ENCODE measurements around the gene TSPAN18. TPM values are rescaled to one million over a fixed set of nuclear protein-coding genes. Genes with fewer than 3 reads are reported as not detected.

The TSPAN18 gene
- total and polyA plus RNA-seq, 2 of the 4 experiments (the other 2 are of a cell fraction): 0.36 to 1.1 TPM

DNA sequence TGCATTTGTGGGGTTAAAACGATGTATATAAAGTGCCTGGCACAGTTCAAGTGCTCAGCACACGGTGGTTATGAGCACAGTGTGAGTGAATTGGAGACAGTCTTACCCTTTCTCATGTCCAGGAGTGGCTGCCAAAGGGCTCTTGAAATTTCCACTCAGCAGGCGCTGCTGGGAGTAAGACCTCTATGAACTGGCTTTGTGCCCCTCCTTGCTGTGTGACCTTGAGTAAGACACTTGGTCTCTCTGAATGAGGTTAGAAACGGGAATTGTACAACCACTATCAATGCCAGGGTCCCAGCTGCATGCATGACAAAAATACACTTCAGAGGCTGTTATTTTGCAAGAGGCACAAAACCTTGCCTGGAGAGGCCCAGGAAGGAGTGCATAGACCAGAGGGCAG, 86.6 kb downstream of the TSPAN18 start:
- Histone ChIP-seq H3K4ac (ENCODE audit: low read depth, low read length) (no peak overlapping the region), H3K9me1 (ENCODE audit: insufficient read depth, low read length) (no peaks in the 10 kb centered on the region), H4K20me1 (ENCODE audit: insufficient read depth, low read length) (no peaks in the 10 kb centered on the region), H2AK9ac (replicated peaks; ENCODE audit: low read depth, low read length, poor library complexity) (no peak overlapping the region), H3K56ac (ENCODE audit: extremely low read depth, insufficient read depth, low read length) (no peak overlapping the region), H3K18ac (ENCODE audit: low read depth, low read length) (no peak overlapping the region), H3K23ac (ENCODE audit: low read depth, low read length) (no peak overlapping the region), H2BK120ac (ENCODE audit: low read depth, low read length) (no peak overlapping the region), H4K91ac (ENCODE audit: insufficient read depth, low read depth, low read length) (no peak overlapping the region), H2AK5ac (ENCODE audit: low read depth, low read length) (no peak overlapping the region), H2AFZ (replicated peaks; ENCODE audit: low read length, poor library complexity) (no peak overlapping the region), H3K9ac (ENCODE audit: low read depth, low read length) (no peak overlapping the region), H2BK5ac (ENCODE audit: low read depth, low read length, poor library complexity, severe bottlenecking) (no peak overlapping the region), H3K36me3 (ENCODE audit: control insufficient read depth, insufficient read depth, low read length) (no peaks in the 10 kb centered on the region), H3K27me3 (ENCODE audit: control insufficient read depth, insufficient read depth, low read length) (peaks cover 10% of the 10 kb centered on the region), H2BK15ac (ENCODE audit: low read depth, low read length) (no peak overlapping the region), H3K79me1 (ENCODE audit: low read depth in 1 of 2, low read length in 2 of 2) (no peaks in the 10 kb centered on the region), H4K8ac (ENCODE audit: low read depth in 2 of 2, low read length in 2 of 2) (no peak overlapping the region), H3K9me3 (ENCODE audit: control insufficient read depth, insufficient read depth, low read length) (peaks cover 3% of the 10 kb centered on the region; the same call in 1 of the 2 replicates), H3K14ac (replicated peaks; ENCODE audit: low read depth, low read length) (no peak overlapping the region), H4K5ac (ENCODE audit: low read depth, low read length) (no peak overlapping the region), H3K27ac (ENCODE audit: insufficient read depth, low read length) (no peak overlapping the region), H2BK20ac (ENCODE audit: low read depth, low read length) (no peak overlapping the region), H3K4me2 (ENCODE audit: low read depth, low read length) (no peak overlapping the region), H3K4me3 (ENCODE audit: insufficient read depth, low read depth, low read length) (no peak overlapping the region), H3K4me1 (ENCODE audit: control insufficient read depth, insufficient read depth, low read length) (peaks cover 2% of the 10 kb centered on the region; the same call in 1 of the 2 replicates)
- in situ Hi-C loops (cut with MboI; ENCODE audit: low sequenced_read_pairs): no loop called here
- DNase-seq (no peak), ATAC-seq (ENCODE audit: low read depth) (no peak)
- ChIA-PET POLR2A (ENCODE audit: unreplicated experiment) (no interaction called here), CTCF (interaction anchor here (0.5 kb wide), 1 partner anchor 24 kb away, joined by 3 read pairs; no protein-coding TSS in a partner anchor)
- BruUV-seq (replicated peaks): no TSS peak
- no CpG with 5 or more reads among the region's 4 CpGs for WGBS, 2 experiments (ENCODE audit: extremely low coverage in 2 of 2, insufficient read length in 1 of 2)
- intact Hi-C loops (cut with micrococcal nuclease): no loop called here
- TF ChIP-seq NFE2L2 (IDR thresholded peaks at IDR 0.05; ENCODE audit: low read depth, low read length) (no peak), RAD21 (IDR thresholded peaks at IDR 0.05; ENCODE audit: low read length) (no peak), FOS (IDR thresholded peaks at IDR 0.05; ENCODE audit: low read depth, low read length) (no peak), MXI1 (IDR thresholded peaks at IDR 0.05; ENCODE audit: borderline replicate concordance, low read depth, low read length) (no peak), RCOR1 (IDR thresholded peaks at IDR 0.05; ENCODE audit: insufficient replicate concordance, low read length) (no peak), RFX5 (IDR thresholded peaks at IDR 0.05; ENCODE audit: low read depth, low read length) (no peak), SMC3 (IDR thresholded peaks at IDR 0.05; ENCODE audit: low read depth, low read length) (no peak), CEBPB (IDR thresholded peaks at IDR 0.05; ENCODE audit: low read depth, low read length) (no peak), CHD1 (IDR thresholded peaks at IDR 0.05; ENCODE audit: low read depth, low read length) (no peak), MAZ (IDR thresholded peaks at IDR 0.05; ENCODE audit: borderline replicate concordance, low read depth, low read length) (no peak), MAFK (IDR thresholded peaks at IDR 0.05; ENCODE audit: low read depth, low read length) (no peak), BHLHE40 (IDR thresholded peaks at IDR 0.05; ENCODE audit: low read depth, low read length) (no peak)
- TF ChIP-seq, protein P1, sequence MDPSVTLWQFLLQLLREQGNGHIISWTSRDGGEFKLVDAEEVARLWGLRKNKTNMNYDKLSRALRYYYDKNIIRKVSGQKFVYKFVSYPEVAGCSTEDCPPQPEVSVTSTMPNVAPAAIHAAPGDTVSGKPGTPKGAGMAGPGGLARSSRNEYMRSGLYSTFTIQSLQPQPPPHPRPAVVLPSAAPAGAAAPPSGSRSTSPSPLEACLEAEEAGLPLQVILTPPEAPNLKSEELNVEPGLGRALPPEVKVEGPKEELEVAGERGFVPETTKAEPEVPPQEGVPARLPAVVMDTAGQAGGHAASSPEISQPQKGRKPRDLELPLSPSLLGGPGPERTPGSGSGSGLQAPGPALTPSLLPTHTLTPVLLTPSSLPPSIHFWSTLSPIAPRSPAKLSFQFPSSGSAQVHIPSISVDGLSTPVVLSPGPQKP (IDR thresholded peaks at IDR 0.05; ENCODE audit: borderline replicate concordance, low read depth, low read length): no peak
- TF ChIP-seq, protein P2, sequence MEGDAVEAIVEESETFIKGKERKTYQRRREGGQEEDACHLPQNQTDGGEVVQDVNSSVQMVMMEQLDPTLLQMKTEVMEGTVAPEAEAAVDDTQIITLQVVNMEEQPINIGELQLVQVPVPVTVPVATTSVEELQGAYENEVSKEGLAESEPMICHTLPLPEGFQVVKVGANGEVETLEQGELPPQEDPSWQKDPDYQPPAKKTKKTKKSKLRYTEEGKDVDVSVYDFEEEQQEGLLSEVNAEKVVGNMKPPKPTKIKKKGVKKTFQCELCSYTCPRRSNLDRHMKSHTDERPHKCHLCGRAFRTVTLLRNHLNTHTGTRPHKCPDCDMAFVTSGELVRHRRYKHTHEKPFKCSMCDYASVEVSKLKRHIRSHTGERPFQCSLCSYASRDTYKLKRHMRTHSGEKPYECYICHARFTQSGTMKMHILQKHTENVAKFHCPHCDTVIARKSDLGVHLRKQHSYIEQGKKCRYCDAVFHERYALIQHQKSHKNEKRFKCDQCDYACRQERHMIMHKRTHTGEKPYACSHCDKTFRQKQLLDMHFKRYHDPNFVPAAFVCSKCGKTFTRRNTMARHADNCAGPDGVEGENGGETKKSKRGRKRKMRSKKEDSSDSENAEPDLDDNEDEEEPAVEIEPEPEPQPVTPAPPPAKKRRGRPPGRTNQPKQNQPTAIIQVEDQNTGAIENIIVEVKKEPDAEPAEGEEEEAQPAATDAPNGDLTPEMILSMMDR (conservative IDR thresholded peaks at IDR 0.05; ENCODE audit: low read depth, low read length): no peak
- TF ChIP-seq, protein P3, sequence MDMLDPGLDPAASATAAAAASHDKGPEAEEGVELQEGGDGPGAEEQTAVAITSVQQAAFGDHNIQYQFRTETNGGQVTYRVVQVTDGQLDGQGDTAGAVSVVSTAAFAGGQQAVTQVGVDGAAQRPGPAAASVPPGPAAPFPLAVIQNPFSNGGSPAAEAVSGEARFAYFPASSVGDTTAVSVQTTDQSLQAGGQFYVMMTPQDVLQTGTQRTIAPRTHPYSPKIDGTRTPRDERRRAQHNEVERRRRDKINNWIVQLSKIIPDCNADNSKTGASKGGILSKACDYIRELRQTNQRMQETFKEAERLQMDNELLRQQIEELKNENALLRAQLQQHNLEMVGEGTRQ (IDR thresholded peaks at IDR 0.05; ENCODE audit: low read depth, low read length): no peak
- dilution Hi-C loops (cut with HindIII; ENCODE audit: low sequenced_read_pairs, unreplicated experiment): no loop called here

All from IMR-90 (cell line).